Ureter (tissue), 1 donor: ENCODE data around the gene PLCH1. TPM values are rescaled to one million over a fixed set of nuclear protein-coding genes. Genes with fewer than 3 reads are reported as not detected.
"Not testable (repeated sequence)": the region's sequence is repeated elsewhere in the genome, so short reads cannot be mapped to it uniquely, and the experiment has no call there.

ENCODE experiments used
- DNase-seq: peaks from one replicate; pipeline ENCODE4 v3.0.0-alpha.2; 2020; ENCODE audit warnings: low spot score
- total RNA-seq: library from RNA; stranded (reverse); gene quantifications from one replicate; pipeline ENCODE4 v1.2.4, GENCODE V29; 2023
- donor health status: DM: yes; HTN: yes; CAD: no.

The PLCH1 gene
- total RNA-seq, 1 donor from 2014 or later, result 7.8 TPM

DNA sequence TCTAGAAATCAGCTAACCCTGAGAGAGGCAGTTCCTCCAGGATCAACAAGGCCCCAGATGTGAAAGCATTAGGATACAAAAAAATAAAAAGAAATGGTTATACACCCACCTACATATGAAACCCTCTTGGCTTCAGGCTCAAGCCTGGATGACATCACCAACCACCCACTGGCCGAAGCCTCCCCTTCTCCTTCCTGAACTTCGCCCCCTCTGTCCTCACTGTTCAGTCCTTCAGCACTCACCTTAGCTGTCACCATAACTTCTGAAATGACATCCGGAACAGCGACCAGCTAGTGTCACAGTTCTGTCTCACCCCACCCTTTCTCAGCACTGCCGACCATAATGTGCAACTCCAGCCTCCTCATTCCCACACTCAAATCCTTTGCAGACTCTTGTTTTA lies 98.7 kb downstream of the PLCH1 start:
- DNase-seq, result no peak

DNA sequence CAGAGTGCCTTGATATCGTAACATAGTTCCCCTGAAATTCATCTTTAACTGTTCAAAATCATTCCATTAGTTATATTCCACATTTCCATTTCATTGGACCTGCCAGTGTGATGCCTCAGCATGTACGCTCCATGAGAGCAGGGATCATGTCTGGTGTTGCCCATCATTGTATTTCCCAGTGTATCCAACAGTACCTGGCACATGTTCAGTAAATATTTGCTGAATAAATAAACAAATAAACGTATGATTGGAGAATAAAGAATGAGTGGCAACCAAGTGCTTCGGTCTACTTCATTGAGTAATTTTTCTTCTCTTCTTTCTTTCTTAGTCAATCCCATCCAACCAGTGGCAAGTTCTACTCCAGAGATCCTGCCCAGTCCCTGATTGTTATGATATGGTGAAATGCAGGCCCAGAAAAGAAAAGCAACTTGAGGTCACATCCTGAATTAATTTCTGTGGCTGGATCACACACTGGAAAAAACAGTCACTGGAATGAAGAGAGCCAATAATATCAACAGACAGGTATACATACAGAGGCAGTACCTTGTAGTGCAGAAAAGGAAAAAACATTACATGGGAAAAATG lies 101.2 kb downstream of the PLCH1 start:
- no peak for DNase-seq

DNA sequence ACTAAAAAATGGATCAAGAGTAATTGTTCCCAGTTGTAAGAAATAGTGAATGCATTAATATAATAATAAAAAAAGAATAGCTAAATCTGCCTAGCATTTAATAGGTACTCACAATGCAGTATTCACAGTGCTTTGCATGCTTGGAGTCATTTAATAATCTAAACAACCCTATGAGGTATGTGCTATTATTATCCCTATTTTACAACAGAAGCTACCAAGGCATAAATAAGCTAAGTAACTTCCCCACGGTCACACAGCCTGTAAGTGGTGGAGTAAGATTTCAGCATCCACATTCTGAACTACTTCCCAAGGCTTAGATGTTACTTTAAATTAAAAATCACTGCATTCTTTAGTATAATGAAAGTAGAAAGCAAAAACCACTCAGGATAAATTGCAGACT lies 102.9 kb downstream of the PLCH1 start:
- no peak for DNase-seq

DNA sequence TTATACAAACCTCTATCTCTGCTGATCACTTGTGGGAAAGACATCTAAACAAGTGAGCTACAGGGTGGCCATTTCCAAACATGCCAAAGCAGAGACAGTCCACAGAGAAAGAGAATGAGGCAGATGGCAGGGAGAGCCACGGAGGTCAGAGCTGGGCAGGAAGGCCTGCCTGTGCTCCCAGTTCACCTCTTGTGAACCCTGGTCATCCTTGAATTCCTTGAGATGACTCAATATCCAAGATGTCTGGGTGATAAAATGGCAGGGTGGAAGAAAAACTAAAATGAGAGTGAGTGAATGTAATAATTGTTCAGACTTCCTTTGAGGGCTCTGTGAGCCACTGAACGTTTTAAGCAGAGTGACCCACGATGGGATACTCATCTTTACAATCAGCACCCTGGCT lies 104.8 kb downstream of the PLCH1 start:
- DNase-seq, result no peak

DNA sequence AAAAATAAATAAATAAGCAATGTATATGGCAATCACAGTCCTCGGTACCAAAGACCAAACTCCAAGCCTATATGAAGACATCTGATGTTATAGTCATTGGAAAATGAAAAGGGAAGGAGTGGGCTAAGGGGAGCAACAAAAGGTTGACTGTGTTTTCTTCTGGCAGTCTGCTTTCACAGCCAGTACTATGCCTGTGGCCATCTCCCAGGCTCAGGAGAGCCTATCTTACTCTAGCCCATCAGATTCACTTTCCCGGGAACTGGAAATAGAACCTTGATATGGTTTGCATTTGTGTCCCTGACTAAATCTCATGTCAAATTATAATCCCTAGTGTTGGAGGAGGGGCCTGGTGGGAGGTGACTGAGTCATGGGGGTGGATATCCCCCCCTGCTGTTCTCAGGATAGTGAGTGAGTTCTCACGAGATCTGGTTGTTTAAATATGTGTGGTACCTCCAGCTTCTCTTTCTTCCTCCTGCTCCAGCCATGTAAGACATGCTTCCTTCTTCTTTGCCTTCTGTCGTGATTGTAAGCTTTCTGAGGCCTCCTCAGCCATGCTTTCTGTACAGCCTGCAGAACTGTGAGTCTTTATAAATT lies 105.3 kb downstream of the PLCH1 start:
- no peak for DNase-seq

DNA sequence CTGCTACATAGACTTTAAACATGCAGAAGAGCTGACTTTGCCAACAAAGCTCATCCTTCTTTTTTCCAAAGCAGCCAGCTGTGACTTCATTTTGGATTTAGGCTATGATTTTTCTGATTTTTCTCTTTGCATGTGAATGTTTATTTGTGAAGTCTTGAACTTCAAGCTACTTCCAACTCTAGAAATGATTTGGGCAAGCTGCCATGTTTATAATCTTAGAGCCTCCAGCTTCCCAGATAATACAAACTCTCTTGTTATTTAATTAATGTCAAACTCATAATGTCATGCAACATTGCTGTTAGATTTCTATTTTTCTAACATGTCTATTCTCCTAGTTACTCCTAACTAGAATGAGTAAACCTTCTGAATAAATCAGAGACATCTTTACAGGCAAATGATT lies 106.4 kb downstream of the PLCH1 start:
- not testable (repeated sequence) for DNase-seq

- DNase-seq, result no peak
These were observed 107.3 kb downstream of the PLCH1 start for GRCh38 chr3:155637567-155637966.

- no peak for DNase-seq
These were observed 109.8 kb downstream of the PLCH1 start for GRCh38 chr3:155635056-155635455.

DNA sequence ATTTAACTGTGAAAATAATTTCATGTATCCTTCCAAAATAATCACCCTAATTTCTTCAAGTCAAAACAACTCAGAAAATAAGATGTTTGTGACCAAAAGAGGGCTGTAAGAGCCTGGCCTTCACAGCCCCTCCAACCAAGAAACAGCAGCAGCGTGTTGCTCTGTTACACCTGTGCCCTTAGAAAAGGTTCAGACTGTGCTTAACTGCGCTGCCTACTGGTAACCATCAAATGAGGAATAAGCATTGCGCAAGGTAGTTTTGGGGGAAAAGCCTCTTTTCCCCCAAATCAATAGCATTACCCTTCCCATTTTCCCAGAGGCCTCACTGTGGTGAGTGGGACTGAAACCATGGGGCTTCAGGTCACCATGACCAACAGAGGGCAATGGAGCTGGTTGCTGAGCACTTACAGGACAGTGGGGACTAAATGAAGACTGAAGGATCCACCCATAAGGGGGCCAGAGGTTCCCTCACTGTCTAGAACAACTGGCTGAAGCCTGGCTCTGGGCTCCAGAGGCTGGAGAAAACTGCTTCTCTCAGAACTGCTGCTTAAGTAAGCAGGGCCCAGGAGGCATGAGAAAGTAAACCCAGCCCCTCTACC lies 110.7 kb downstream of the PLCH1 start:
- DNase-seq, result no peak

DNA sequence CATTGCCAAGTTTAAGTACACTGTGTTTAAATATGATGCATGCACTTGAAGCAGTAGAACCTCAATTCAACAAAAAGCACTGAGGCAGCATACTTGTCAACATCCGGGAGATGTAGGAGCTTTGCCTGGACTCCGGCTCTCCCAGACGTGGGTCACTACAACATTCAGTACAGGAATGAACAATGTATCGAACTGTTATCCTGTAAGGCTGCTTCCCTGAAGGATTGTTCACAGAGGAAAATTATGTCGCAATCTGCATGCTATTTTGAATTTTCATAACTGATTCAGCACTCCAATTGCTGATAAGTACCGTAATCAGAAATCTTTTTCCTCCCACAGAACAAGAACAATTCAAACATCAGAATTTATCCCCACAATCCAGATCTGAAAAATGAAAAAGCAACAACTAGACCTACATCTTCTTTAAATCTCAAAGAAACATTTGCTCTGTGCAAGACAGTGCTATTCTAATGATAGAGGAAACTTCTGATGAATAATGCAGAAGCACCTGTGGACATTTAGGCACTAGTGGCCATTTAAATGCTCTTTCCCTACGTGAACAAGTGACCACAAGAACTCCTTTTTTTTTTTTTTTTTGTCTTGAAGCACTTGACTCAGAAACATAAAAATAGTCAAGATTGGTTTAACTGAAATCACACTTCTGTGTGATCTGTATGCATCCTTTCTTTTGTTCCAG lies 113.4 kb downstream of the PLCH1 start:
- no peak for DNase-seq

- DNase-seq, result no peak
These were observed 115.3 kb downstream of the PLCH1 start for GRCh38 chr3:155629556-155629955.

- DNase-seq, result no peak
These were observed 115.8 kb downstream of the PLCH1 start for GRCh38 chr3:155629056-155629455.

- DNase-seq, result not testable (repeated sequence)
These were observed 122.2 kb downstream of the PLCH1 start for GRCh38 chr3:155622647-155623046.

- not testable (repeated sequence) for DNase-seq
These were observed 124.3 kb downstream of the PLCH1 start for GRCh38 chr3:155620552-155620951.

- DNase-seq, result no peak
These were observed 125.6 kb downstream of the PLCH1 start for GRCh38 chr3:155619118-155619915.

DNA sequence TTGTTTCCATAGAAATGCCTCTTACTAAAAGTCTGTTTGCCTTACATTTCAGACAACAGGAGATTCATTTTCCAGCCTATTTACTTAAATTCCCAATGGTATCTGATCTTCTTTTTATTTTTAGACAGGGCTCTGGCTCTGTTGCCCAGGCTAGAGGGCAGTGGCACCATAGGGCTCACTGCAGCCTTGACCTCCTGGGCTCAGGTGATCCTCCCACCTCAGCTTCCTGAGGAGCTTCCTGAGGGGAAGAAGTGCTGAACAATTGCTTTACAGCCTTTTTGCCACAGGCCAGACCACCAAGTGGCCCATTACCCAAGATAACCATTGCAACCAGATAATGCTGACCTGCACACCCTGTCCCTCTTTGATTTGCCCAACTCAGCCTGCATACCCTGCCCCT lies 126.3 kb downstream of the PLCH1 start:
- no peak for DNase-seq

DNA sequence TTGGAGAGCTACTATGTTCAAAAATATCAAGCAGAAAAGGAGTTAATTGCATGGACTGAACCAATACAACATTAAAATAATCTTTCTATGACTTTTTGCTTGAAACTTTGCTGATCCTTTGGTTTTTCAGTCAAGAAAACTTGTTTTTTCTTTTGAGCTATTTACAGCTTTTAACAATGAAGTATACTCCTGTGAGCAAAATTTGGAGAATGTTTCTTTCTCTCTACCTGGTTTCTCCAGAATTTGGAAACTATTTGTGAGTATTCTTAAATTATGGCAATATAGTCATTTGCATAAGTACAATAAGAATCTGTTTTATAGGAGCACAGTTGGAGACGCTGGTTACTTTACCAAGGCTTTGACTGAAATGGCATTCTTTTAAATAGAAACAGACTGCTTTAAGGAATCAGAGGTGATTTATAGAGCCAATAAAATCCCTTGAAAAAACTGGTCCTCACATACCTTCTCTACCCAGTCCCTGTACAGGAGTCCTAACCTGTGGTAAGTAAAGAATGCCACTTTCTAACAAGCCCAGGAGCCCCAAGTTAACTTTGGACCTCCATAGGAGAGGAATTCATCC lies 127.4 kb downstream of the PLCH1 start:
- DNase-seq, result no peak

DNA sequence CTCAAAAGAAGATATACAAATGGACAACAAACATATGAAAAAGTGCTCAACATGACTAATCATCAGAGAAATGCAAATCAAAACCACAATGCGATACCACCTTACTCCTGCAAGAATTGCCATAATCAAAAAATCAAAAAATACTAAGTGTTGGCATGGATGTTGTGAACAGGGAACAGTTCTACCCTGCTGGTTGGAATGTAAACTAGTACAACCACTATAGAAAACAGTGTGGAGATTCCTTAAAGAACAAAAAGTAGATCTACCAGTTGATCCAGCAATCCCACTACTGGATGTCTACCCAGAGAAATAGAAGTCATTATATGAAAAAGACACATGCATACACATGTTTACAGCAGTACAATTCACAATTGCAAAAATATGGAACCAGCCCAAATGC lies 129.7 kb downstream of the PLCH1 start:
- not testable (repeated sequence) for DNase-seq

GRCh38 chr3:155614410-155614809 lies 130.5 kb downstream of the PLCH1 start:
- DNase-seq, result not testable (repeated sequence)

GRCh38 chr3:155611456-155611855 lies 133.4 kb downstream of the PLCH1 start:
- no peak for DNase-seq

DNA sequence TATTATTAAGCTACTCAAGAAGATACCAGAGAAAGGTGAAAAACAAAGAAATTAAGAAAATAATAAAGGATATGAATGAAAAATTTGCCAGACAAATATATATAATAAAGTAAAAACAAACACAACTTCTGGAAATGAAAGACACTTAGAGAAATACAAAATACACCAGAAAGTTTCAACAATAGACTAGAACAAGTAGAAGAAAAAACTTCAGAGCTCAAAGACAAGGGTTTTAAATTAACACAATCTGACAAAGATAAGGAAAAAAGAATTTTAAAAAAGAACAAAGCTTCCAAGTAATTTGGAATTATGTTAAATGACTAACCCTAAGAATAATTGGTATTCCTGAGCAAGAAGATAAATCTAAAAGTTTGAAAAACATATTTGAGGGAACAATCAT lies 135.3 kb downstream of the PLCH1 start:
- DNase-seq, result no peak
